GM12873 (cell line): Measurements from ENCODE around the gene MTMR6.

ENCODE experiments used
- TF ChIP-seq, protein P1 (sequence below): IDR thresholded peaks from 2 replicates; pipeline ENCODE4 v1.5.1; 2012; ENCODE audit warnings: low read depth, mild to moderate bottlenecking, moderate library complexity, low read length, control low read depth; ENCODE audit not compliant: insufficient read depth; ENCODE audit errors: missing control alignments

The MTMR6 gene

GRCh38 chr13:25203127-25203740 is 84.1 kb downstream of the MTMR6 start:
- TF ChIP-seq, protein P1, sequence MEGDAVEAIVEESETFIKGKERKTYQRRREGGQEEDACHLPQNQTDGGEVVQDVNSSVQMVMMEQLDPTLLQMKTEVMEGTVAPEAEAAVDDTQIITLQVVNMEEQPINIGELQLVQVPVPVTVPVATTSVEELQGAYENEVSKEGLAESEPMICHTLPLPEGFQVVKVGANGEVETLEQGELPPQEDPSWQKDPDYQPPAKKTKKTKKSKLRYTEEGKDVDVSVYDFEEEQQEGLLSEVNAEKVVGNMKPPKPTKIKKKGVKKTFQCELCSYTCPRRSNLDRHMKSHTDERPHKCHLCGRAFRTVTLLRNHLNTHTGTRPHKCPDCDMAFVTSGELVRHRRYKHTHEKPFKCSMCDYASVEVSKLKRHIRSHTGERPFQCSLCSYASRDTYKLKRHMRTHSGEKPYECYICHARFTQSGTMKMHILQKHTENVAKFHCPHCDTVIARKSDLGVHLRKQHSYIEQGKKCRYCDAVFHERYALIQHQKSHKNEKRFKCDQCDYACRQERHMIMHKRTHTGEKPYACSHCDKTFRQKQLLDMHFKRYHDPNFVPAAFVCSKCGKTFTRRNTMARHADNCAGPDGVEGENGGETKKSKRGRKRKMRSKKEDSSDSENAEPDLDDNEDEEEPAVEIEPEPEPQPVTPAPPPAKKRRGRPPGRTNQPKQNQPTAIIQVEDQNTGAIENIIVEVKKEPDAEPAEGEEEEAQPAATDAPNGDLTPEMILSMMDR, result no peak

GRCh38 chr13:25200783-25201182 is 86.5 kb downstream of the MTMR6 start:
- TF ChIP-seq, protein P1, result no peak

- TF ChIP-seq, protein P1, result no peak
Observed at GRCh38 chr13:25198647-25199046, 88.6 kb downstream of the MTMR6 start.

DNA sequence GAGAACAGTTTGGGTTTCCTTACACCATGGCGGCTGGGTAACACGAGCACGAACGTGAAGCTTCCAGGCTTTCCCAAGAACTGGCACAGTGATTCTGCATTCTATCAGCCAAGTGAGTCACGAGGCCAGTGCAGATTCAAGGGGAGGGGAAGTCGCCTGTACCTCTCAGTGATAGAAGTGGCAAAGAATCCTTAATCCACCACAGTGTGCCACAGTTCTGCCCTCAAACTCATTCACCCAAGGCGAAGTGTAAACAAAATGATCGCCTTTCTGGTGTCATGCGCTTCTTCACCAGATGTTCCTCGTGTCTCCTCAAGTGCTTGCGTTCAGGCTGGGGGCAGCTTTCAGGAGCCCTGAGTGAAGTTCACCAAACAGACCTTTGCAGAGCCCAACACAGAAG is 90.3 kb downstream of the MTMR6 start:
- TF ChIP-seq, protein P1, result no peak
